PFSK-1 (cell line): ENCODE results near the gene EDARADD.

Source experiments
- FOXP2 ChIP-seq: optimal IDR thresholded peaks from 2 replicates; pipeline ENCODE3; 2011; ENCODE audit warnings: borderline replicate concordance, control low read depth, inconsistent platforms; ENCODE audit not compliant: insufficient read depth; ENCODE audit errors: extremely low read length, extremely low read depth
- POLR2AphosphoS5 ChIP-seq: IDR thresholded peaks from 2 replicates; pipeline ENCODE4 v1.6.1; 2012; ENCODE audit warnings: low read depth, mild to moderate bottlenecking, control low read depth, low read length, moderate library complexity
- REST ChIP-seq, 2 experiments: IDR thresholded peaks; 2 replicates each; pipeline versions ENCODE4 v1.6.1 to v1.8.0; 2011 to 2012; ENCODE audit warnings: low read depth in 2 of 2, low read length in 2 of 2, control low read depth in 1 of 2, inconsistent platforms in 1 of 2, mild to moderate bottlenecking in 1 of 2, moderate library complexity in 1 of 2; ENCODE audit not compliant: insufficient read depth in 1 of 2
- SIN3A ChIP-seq: IDR thresholded peaks from 2 replicates; pipeline ENCODE4 v1.6.1; 2012; ENCODE audit warnings: mild to moderate bottlenecking, low read length, moderate library complexity, borderline replicate concordance; ENCODE audit not compliant: insufficient read depth
- TAF1 ChIP-seq: IDR thresholded peaks from 2 replicates; pipeline ENCODE4 v1.6.1; 2012; ENCODE audit warnings: low read length, control low read depth, borderline replicate concordance; ENCODE audit not compliant: insufficient read depth

Gene EDARADD

GRCh38 chr1:236489710-236490377 lies 95.8 kb downstream of the EDARADD start:
- TF ChIP-seq REST (IDR thresholded peaks at IDR 0.05; ENCODE audit: insufficient read depth in 1 of 2, low read depth in 2 of 2, low read length in 2 of 2): no peak
- TF ChIP-seq FOXP2: no peak
- no peak for TF ChIP-seq POLR2AphosphoS5
- TF ChIP-seq SIN3A: no peak
- no peak for TF ChIP-seq TAF1

DNA sequence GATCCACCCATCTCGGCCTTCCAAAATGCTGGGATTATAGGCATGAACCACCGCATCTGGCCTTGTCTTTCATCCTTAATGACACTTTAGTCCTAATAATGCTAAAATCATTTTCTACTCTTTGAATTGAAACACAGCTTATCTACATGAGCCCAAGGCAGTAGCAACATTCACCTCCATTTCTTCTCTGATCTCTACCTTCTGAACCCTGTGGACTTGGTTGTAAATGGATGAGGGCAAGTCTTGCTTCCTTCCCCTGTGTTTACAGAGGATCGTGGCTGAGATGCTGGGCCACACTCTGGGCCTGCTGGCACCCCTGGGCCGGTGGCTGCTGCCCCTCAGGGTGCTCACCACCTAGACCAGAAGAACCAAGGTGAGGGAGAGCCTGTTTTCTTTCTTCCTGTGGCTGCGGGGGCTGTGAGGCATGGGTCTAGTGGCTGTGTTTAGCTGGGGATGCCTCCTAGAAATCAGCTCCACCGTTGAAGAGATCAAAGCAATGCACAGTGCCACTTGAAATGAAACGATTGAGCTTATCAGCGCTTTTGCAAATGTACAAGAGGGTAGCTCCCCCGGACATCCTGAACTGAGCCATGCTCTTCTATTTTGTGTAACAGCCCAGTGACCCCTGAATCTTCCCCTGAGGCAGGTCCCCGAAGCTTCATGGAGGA lies 97.5 kb downstream of the EDARADD start:
- TF ChIP-seq FOXP2 (no peak), SIN3A (no peak), REST (IDR thresholded peaks at IDR 0.05; ENCODE audit: insufficient read depth in 1 of 2, low read depth in 2 of 2, low read length in 2 of 2) (no peak), TAF1 (no peak), POLR2AphosphoS5 (no peak)

DNA sequence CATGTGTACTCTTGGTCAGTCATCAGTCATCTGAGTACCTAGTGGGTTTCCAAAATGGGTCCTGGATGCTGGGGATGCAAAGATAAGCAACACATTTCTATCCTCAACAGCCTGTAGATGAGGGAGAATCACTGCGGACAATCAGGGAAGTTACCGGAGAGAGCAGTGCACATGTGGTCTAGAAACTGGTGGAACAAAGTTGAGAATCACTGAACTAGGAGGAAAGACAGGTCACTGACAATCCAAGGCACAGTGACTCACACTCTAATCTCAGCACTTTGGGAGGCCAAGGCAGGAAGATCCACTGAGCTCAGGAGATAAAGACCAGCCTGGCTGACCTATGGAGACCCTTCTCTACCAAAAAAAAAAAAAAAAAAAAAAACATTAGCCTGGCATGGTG lies 98.3 kb downstream of the EDARADD start:
- TF ChIP-seq POLR2AphosphoS5 (no peak), TAF1 (no peak), REST (IDR thresholded peaks at IDR 0.05; ENCODE audit: insufficient read depth in 1 of 2, low read depth in 2 of 2, low read length in 2 of 2) (no peak), FOXP2 (no peak), SIN3A (no peak)

GRCh38 chr1:236494082-236494481 lies 100.0 kb downstream of the EDARADD start:
- TF ChIP-seq FOXP2 (no peak), REST (IDR thresholded peaks at IDR 0.05; ENCODE audit: insufficient read depth in 1 of 2, low read depth in 2 of 2, low read length in 2 of 2) (no peak), TAF1 (no peak), POLR2AphosphoS5 (no peak), SIN3A (no peak)
